Testis (tissue), 3 donors: ENCODE data around the gene ZNF99. TPM values are rescaled to one million over a fixed set of nuclear protein-coding genes. Genes with fewer than 3 reads are reported as not detected.
"Not testable (repeated sequence)": the region's sequence is repeated elsewhere in the genome, so short reads cannot be mapped to it uniquely, and the experiment has no call there.

ENCODE experiments used
- DNase-seq: peaks from one replicate; pipeline ENCODE4 v3.0.0-alpha.2; 2019
- H3K27ac ChIP-seq, 2 donors: fragments of 200-600 bp; sonication (generic); one replicate each; pipeline ENCODE4 v1.5.1; 2019
- H3K27me3 ChIP-seq: fragments of 200-600 bp; sonication (generic); one replicate; pipeline ENCODE4 v1.5.1; 2019
- H3K36me3 ChIP-seq: fragments of 200-600 bp; sonication (generic); one replicate; pipeline ENCODE4 v1.5.1; 2017; ENCODE audit warnings: low read depth; ENCODE audit errors: missing control alignments
- H3K4me1 ChIP-seq: fragments of 200-600 bp; sonication (generic); one replicate; pipeline ENCODE4 v1.5.1; 2019
- H3K4me3 ChIP-seq, 2 donors: fragments of 200-600 bp; sonication (generic); one replicate each; pipeline ENCODE4 v1.5.1; 2017 to 2019
- H3K9me3 ChIP-seq: fragments of 200-600 bp; sonication (generic); one replicate; pipeline ENCODE4 v1.5.1; 2017
- POLR2A ChIP-seq: fragments of 450-650 bp; IDR thresholded peaks from one replicate; pipeline ENCODE4 v1.6.1; 2017; ENCODE audit warnings: antibody characterized with exemption, mild to moderate bottlenecking, moderate library complexity
- WGBS, 2 donors: methylation state at CpG; one replicate each; pipeline ENCODE4 v1.1.5; 2018; 5-methylcytosine and 5-hydroxymethylcytosine counted together
- intact Hi-C: fragments of 100-400 bp; cut with DNase I; formaldehyde crosslinking; loops from one replicate; pipeline ENCODE4 v1.15.1; 2023; ENCODE audit warnings: low total_unique reads
- polyA plus RNA-seq: library from polyadenylated mRNA; stranded (reverse); fragments of 350-450 nt; fragmentation: Illumina TruSeq; extraction: RNeasy Lipid Tissue Mini Kit (QIAGEN cat#74804); gene quantifications from one replicate; pipeline ENCODE4 v1.2.3, GENCODE V29; 2014; ENCODE audit warnings: low read depth, low replicate concordance; ENCODE audit not compliant: insufficient read depth
- small RNA-seq, 2 donors: library from RNA; depleted of rRNA; stranded (forward); fragments of <200 nt; gene quantifications; one replicate each; pipeline ENCODE3, GENCODE V24; 2016
- total RNA-seq, 2 donors: library from RNA; depleted of rRNA; stranded (reverse); fragments of >200 nt; gene quantifications; one replicate each; pipeline ENCODE4 v1.2.3, GENCODE V29; 2016
- TF ChIP-seq, protein P1 (sequence below), 3 experiments: fragments of 450-650 bp in 2 of 3; fragments of 200-600 bp in 1 of 3; sonication (generic) in 1 of 3; IDR thresholded peaks; one replicate each; pipeline ENCODE4 v1.5.1; 2016 to 2019; ENCODE audit warnings: antibody characterized with exemption in 3 of 3, mild to moderate bottlenecking in 2 of 3, moderate library complexity in 1 of 3

The ZNF99 gene
- total and polyA plus RNA-seq, 3 donors from 2014 or later, result 0.46 to 4.6 (median 3.0) TPM

DNA sequence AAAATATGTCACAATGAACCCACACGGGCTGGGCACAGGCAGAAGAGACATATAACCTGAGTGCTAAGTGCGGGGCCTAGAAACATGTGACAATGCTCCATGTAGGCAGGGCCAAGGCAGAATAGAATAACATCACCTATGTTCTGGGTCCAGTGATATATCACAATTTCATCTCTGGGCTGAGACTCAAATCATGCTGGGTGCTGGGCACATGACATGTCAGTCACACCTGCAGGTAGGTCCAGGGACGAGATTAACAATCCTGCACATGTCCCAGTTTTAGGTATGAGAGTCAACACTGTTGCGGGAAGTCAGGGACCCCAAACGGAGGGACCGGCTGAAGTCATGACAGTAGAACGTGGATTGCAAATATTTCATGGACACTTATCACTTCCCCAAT lies 50.3 kb downstream of the ZNF99 start:
- DNase-seq, result no peak
- Histone ChIP-seq H3K9me3 (no peaks in the 10 kb centered on the region), H3K4me1 (no peaks in the 10 kb centered on the region), H3K36me3 (no peaks in the 10 kb centered on the region), H3K27ac (no peak overlapping the region), H3K4me3 (no peak overlapping the region), H3K27me3 (no peaks in the 10 kb centered on the region)
- intact Hi-C loops, result no loop called here
- WGBS, 2 donors, result 74 to 81% methylated on average over 6 to 7 of the region's 7 CpGs
- TF ChIP-seq, protein P1, sequence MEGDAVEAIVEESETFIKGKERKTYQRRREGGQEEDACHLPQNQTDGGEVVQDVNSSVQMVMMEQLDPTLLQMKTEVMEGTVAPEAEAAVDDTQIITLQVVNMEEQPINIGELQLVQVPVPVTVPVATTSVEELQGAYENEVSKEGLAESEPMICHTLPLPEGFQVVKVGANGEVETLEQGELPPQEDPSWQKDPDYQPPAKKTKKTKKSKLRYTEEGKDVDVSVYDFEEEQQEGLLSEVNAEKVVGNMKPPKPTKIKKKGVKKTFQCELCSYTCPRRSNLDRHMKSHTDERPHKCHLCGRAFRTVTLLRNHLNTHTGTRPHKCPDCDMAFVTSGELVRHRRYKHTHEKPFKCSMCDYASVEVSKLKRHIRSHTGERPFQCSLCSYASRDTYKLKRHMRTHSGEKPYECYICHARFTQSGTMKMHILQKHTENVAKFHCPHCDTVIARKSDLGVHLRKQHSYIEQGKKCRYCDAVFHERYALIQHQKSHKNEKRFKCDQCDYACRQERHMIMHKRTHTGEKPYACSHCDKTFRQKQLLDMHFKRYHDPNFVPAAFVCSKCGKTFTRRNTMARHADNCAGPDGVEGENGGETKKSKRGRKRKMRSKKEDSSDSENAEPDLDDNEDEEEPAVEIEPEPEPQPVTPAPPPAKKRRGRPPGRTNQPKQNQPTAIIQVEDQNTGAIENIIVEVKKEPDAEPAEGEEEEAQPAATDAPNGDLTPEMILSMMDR (IDR thresholded peaks at IDR 0.05), result no peak
- no peak for TF ChIP-seq POLR2A

DNA sequence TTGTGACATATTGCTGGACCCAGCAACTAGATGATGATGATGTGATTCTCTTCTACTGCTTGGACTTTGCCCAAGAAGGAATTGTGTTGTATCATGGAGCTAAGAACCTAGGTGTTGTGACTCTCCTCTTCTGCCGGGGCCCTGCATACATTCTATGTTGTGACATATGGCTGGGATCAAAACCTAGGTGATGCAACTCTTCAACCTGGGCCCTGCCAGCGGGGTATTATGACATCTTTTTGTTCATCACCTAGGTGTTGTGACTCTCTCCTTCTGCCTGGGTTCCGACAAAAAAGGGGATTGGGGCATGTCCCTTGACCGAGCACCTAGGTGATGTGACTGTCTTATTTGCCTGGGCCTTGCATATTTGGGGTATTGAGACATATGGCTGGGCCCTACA lies 55.7 kb downstream of the ZNF99 start:
- H3K4me1 ChIP-seq, DNase-seq, H3K27me3 ChIP-seq, intact Hi-C loops, H3K36me3 ChIP-seq, H3K4me3 ChIP-seq, H3K9me3 ChIP-seq, H3K27ac ChIP-seq: not testable (repeated sequence)
- WGBS, 2 donors, result 93% methylated on average over 4 of the region's 4 CpGs

DNA sequence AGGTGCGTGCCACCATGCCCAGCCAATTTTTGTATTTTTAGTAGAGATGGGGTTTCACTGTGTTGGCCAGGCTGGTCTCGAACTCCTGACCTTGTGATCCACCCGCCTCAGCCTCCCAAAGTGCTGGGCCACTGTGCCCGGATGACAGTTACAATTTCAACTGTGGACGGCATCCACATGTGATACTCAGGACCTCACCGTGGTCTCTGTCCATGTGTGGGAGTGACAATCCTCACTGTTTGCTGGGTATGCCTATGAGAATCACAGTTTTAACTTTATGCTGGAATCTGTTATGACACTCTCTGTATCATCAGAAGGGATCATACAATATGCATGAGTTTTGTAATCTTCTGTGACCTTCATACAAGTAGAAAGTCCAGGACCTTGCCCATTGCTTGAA lies 62.4 kb downstream of the ZNF99 start:
- WGBS, 2 donors, result 92 to 95% methylated on average over 6 of the region's 6 CpGs
- H3K4me3 ChIP-seq, H3K9me3 ChIP-seq, H3K4me1 ChIP-seq, H3K27ac ChIP-seq, H3K27me3 ChIP-seq, intact Hi-C loops, DNase-seq, H3K36me3 ChIP-seq: not testable (repeated sequence)

DNA sequence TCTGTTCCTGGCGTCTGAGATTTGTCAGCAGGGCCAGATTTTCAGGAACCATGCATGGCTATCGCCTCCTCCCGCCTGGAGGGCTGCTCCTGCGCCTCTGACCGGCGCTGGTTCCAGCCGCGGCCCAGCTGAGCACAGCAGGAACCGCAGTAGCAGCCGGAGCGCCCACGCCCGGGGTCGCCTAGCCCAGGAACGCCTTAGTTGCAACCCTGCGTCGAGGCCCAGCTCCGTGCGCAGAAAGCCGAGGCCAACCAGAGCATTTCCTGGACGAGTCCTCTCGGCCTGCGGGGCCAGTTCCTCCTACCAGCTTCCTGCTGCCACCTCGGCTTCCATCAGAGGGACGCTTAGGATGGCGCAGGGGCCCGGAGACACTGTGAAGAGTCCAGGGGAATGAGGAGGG lies 75.0 kb downstream of the ZNF99 start:
- TF ChIP-seq POLR2A, result no peak
- TF ChIP-seq, protein P1 (IDR thresholded peaks at IDR 0.05), result no peak
- DNase-seq, result peak; percentile 20
- peak overlapping the region; percentile 29 to 34 for H3K4me3 ChIP-seq
- intact Hi-C loops, result no loop called here
- no peaks in the 10 kb centered on the region for H3K36me3 ChIP-seq
- 17 to 21% methylated on average over 5 to 27 of the region's 27 CpGs for WGBS, 2 donors
- H3K27me3 ChIP-seq, result no peaks in the 10 kb centered on the region
- no peaks in the 10 kb centered on the region for H3K9me3 ChIP-seq
- no peaks in the 10 kb centered on the region for H3K4me1 ChIP-seq
- no peak overlapping the region for H3K27ac ChIP-seq

DNA sequence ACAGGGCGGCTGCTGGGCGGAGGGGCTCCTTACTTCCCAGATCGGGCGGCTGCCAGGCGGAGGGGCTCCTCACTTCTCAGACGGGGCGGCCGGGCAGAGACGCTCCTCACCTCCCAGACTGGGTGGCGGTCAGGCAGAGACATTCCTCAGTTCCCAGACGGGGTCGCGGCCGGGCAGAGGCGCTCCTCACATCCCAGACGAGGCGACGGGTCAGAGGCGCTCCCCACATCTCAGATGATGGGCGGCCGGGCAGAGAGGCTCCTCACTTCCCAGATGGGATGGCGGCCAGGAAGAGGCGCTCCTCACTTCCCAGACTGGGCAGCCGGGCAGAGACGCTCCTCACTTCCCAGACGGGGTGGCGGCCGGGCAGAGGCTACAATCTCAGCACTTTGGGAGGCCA lies 80.9 kb downstream of the ZNF99 start:
- H3K36me3 ChIP-seq, intact Hi-C loops, DNase-seq, H3K9me3 ChIP-seq, H3K27me3 ChIP-seq, H3K4me1 ChIP-seq, H3K27ac ChIP-seq: not testable (repeated sequence)
- H3K4me3 ChIP-seq, result peak overlapping the region in 1 of 2 donors; percentile 34
- WGBS, 2 donors, result 87% methylated on average over 22 of the region's 28 CpGs; no CpG with 5 or more reads in 1 of the 2 donors

DNA sequence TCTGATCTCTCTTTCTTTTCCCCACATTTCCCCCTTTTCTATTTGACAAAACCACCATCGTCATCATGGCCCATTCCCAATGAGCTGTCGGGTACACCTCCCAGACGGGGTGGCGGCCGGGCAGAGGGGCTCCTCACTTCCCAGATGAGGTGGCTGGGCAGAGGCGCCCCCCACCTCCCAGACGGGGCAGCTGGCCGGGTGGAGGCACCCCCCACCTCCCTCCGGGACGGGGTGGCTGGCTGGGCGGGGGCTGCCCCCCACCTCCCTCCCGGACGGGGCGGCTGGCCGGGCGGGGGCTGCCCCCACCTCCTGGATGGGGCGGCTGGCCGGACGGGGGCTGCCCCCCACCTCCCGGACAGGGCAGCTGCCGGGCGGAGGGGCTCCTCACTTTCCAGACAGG lies 81.3 kb downstream of the ZNF99 start:
- H3K27me3 ChIP-seq, H3K36me3 ChIP-seq, intact Hi-C loops, H3K4me1 ChIP-seq, H3K9me3 ChIP-seq, DNase-seq, H3K27ac ChIP-seq: not testable (repeated sequence)
- WGBS, 2 donors, result 75 to 95% methylated on average over 11 to 17 of the region's 22 CpGs
- peak overlapping the region in 1 of 2 donors; percentile 34 for H3K4me3 ChIP-seq

Small RNAs within 50 kb of the gene (small RNA-seq; reads per million reads assigned to genes)
- 0 reads per million in 2 donors for gene AC008626.1
- gene AC008626.2, result 0 reads per million in 2 donors

Other genes starting within 250 kb of the ZNF99 start
- 1 to 10 TPM; 2.7 to 3.3 TPM for gene ZNF492, start 149.8 kb downstream of the ZNF99 start, total RNA-seq
- gene ZNF492, start 149.8 kb downstream of the ZNF99 start, polyA plus RNA-seq, result 1.2 TPM
- 1 to 10 TPM; 5.5 to 9.3 TPM for gene ZNF723, start 48.1 kb upstream of the ZNF99 start, total RNA-seq
- 3.6 TPM for gene ZNF723, start 48.1 kb upstream of the ZNF99 start, polyA plus RNA-seq
- 10 to 100 TPM; 22.9 to 33.3 TPM for gene ZNF728, start 219.0 kb upstream of the ZNF99 start, total RNA-seq
- gene ZNF728, start 219.0 kb upstream of the ZNF99 start, polyA plus RNA-seq, result 9.0 TPM